Glomerular visceral epithelial cell (primary cell): ENCODE results near the gene PTH1R.

Source experiments
- DNase-seq: peaks from one replicate; pipeline ENCODE4 v3.0.0-alpha.2; 2016; ENCODE audit errors: extremely low spot score

Gene PTH1R

DNA sequence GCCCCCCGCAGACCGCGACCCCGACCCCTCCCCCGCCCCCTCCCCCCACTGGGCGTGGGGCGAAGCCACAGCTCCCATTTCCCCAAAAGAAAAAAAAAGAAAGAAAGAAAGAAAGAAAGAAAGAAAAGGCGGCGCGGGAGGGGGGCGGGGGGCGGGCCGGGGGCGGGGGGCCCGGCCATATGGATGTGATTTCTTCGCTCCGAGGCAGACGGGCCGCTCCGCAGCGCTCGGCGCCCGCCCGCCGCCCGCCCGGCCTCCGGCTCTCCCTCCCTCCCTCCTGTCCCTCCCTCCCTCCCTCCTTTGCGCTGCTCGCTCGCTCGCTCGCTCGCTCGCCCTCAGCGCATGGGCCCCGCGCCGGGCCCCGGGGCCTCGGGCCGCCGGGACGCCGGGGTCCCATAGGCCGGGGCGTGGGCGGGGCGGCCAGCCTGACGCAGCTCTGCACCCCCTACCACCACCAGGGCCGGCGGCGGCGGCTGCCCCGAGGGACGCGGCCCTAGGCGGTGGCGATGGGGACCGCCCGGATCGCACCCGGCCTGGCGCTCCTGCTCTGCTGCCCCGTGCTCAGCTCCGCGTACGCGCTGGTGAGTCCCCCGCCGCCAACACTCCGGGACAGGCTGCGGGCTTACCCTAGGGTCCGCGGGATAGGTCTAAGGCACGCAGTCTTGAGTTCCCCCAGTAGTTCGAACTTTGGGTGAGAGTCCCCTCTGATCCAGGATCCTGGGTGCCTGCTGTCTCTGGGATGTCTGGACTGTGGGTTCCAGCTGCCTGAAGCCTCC lies 5.7 kb downstream of the PTH1R start:
- DNase-seq = no peak

GRCh38 chr3:46883830-46884185 lies 6.3 kb downstream of the PTH1R start:
- no peak for DNase-seq

DNA sequence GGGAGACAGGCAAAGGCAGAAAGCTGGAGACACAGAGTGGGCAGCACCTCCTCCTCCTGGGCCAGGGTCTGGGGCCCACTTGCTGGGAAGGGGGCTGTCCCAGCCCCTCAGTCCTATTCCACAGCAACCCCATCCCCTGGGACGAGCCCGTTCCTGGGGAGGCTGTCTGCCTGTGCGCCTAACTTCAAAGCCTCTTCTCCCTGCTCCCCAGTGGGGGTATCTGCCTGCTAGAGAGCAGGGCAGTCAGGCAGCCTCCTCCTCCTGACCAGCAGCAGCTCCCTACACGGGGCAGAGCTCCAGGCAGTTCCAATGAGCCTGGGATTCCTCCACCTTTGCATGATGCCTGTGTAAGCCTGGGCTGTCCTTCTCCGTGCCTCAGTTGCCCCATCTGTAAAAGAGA lies 6.9 kb downstream of the PTH1R start:
- no peak for DNase-seq

GRCh38 chr3:46884929-46885328 lies 7.4 kb downstream of the PTH1R start:
- no peak for DNase-seq

DNA sequence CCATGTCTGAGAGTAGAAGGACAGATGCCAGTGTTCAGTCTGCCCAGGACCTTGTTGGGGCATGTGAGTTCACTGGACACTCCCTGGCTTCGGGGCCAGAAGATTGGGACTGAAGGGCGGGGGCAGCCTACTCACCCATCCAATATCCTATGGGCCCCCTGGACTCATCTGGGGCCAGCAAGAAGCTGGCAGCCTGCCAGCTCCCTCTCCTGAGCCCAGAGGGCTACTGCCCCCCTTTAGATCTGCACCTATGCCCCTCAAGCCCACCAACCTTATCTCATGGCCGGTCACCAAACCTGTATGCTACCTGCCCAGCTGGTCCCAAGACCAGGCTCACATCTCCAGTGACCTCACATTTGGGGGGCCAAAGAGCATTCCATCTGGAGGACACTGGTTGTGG lies 8.1 kb downstream of the PTH1R start:
- no peak for DNase-seq

- no peak for DNase-seq
Observed at GRCh38 chr3:46887980-46888494, 10.5 kb downstream of the PTH1R start.

DNA sequence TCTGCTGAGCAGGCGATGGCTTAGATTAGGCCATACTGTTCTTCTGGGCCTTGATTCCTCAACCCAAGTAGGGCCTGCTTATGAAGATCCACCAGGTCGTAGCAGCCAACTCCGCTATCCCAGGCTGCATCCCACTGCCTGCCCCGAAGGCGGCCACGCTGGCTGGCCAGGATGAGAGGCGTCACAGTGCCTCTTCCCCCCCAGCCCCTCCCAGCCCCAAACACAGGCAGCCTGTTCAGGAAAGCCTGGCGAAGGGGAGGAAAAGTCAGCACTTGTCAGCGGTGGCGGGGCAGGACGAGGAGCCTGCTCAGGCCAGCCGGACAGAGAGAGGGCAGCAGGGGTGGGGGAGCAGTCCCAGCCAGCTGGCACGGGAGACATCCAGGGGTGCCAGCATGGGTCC lies 11.2 kb downstream of the PTH1R start:
- DNase-seq = no peak

DNA sequence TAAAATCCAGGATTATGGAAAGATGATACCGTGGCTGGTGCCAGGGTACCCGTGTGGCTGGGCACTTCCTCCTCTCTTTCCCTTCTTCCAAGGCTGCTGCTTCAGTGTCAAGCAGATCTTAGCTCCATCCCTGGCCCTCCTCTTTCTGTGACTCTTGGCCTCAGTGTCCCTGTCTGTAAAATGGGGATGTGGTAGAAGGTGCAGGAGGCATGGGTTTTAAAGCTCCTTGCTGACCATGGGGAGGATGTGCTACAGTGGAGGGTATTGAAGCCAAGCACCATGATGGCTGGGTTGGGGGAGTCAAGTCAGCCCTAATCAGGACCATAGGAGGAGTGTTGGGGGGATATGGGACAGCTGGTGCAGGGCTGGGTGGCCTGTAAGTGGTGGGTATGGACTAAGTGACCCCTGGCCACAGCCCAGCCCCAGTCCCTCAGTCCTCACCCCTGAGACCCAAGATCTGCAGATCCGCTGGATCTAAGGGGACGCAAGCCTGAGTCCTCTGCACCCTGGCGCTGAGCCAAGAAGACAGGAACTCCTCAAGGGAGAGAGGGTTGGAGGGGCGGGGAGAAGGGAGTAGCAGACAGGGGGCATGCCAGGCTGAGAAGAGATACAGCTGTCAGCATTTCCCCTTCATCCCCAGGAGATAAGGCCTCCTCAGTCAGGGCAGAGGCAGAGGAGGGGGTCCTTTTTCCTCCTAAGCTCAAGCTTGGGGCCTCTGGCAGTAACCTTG lies 12.0 kb downstream of the PTH1R start:
- DNase-seq = no peak

GRCh38 chr3:46890132-46890531 lies 12.6 kb downstream of the PTH1R start:
- no peak for DNase-seq

DNA sequence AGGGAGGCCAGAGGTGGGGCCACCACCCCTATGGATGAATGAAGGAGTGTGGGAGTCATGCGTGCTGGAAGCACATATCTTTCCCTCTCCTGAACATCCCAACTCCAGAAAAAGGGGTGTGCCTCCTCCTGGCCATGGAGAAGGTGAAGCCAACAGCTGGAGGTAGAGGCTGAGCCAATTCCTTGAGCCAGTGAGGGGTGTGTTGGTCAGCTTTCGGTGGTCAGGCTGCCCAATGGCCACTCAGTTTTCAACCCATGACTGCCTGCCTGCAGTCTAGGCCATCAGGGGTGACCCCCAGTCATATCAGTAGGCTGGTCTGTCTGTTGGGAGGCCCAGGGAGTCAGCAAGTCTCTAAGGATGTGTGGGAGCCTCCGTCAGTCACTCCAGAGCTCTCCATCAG lies 13.6 kb downstream of the PTH1R start:
- no peak for DNase-seq

- peak; percentile 83 for DNase-seq
Observed at GRCh38 chr3:46892285-46893145, 15.0 kb downstream of the PTH1R start.

DNA sequence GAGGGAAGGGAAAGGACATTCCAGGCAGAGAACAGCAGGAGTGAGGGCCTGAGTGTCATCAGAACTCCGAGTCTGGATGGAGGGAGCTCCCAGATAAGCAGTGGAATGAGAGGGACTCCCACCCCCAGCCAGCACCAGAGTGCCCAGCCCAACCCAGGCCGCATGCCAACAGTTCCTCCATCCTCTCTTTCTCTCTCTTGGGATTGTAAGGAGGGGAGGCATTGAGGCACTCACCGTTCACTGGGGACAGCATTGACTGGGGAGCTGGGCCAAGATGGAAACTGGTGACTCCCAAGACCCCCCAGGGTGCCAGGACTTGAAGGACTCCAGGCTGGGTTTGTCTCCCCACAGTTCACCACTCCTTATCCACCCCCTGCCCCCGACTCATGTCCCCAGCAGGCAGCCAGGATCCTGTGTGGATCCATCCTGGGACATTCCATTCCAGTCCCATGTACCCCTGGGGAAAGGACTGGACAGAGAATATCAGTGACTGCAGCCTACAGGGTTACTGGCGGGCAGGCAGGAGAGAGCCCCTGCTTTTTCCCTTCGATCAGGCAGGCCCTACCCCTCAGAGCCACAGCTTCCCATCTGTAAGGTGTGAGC lies 15.7 kb downstream of the PTH1R start:
- no peak for DNase-seq

DNA sequence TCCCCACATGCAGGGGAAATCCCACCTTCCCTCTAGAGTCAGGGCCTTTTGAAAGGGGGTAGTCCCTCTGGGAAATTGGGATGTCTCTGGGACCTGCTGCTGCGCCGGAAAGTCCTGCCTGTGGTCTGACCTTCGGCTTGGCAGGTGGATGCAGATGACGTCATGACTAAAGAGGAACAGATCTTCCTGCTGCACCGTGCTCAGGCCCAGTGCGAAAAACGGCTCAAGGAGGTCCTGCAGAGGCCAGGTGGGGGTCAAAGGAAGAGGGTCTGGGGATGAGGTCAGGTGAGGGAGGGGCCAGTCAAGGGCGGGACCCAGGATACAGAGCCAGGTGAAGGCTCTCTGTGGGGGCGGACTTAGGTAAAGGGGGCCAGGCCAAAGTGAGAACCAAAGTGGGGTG lies 16.2 kb downstream of the PTH1R start:
- no peak for DNase-seq

- no peak for DNase-seq
Observed at GRCh38 chr3:46894256-46894655, 16.7 kb downstream of the PTH1R start.

- peak; percentile 59 for DNase-seq
Observed at GRCh38 chr3:46895204-46895660, 17.7 kb downstream of the PTH1R start.

DNA sequence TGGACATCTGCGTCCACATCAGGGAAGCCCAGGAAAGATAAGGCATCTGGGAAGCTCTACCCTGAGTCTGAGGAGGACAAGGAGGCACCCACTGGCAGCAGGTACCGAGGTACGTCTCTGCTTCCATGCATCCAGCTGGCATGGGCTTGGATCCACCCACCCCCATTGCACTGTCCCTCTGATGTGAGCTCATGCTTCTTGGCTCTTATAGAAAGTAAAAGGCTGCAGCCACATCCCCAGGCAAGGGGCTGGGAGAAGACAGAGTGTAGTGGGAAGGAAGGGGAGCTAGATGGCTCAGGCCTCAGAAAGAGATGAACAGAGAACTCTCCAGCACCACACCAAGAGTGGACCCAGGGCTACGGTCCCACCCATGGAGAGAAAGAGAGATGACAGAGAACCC lies 18.2 kb downstream of the PTH1R start:
- no peak for DNase-seq

- no peak for DNase-seq
Observed at GRCh38 chr3:46896386-46896785, 18.9 kb downstream of the PTH1R start.

GRCh38 chr3:46897031-46897430 lies 19.5 kb downstream of the PTH1R start:
- DNase-seq = no peak

- no peak for DNase-seq
Observed at GRCh38 chr3:46897829-46898320, 20.4 kb downstream of the PTH1R start.

- no peak for DNase-seq
Observed at GRCh38 chr3:46898321-46899150, 21.0 kb downstream of the PTH1R start.
